Measurements from ENCODE around the gene NIT1. TPM values are rescaled to one million over a fixed set of nuclear protein-coding genes. Genes with fewer than 3 reads are reported as not detected.
"Not testable (repeated sequence)": the region's sequence is repeated elsewhere in the genome, so short reads cannot be mapped to it uniquely, and the experiment has no call there.

Gene NIT1
- total RNA-seq, 2 experiments from 2014 or later: 36.4 to 40.9 TPM

- ATAC-seq: no peak
- H3K9me3 Mint-ChIP-seq (ENCODE audit: low read depth): no peaks in the 10 kb centered on the region
- H3K27me3 Mint-ChIP-seq: no peaks in the 10 kb centered on the region
- CTCF ChIA-PET: interaction anchor here (1.9 kb wide), 1 partner anchor 9 kb away, joined by 7 read pairs; no protein-coding TSS in a partner anchor
- no peak overlapping the region for H3K27ac Mint-ChIP-seq
- peaks cover 21% of the 10 kb centered on the region for H3K36me3 Mint-ChIP-seq
- peaks cover 15% of the 10 kb centered on the region for H3K4me1 Mint-ChIP-seq
- H3K4me3 Mint-ChIP-seq: no peak overlapping the region
- DNase-seq: no peak
Measured at GRCh38 chr1:161106431-161106830, 11.5 kb upstream of the NIT1 start.

- Mint-ChIP-seq H3K27me3 (no peaks in the 10 kb centered on the region), H3K4me1 (peaks cover 47% of the 10 kb centered on the region), H3K36me3 (peaks cover 27% of the 10 kb centered on the region), H3K9me3 (ENCODE audit: low read depth) (no peaks in the 10 kb centered on the region), H3K4me3 (no peak overlapping the region), H3K27ac (no peak overlapping the region)
- DNase-seq (no peak), ATAC-seq (no peak)
- CTCF ChIA-PET: interaction anchor here (1.1 kb wide), 1 partner anchor 30 kb away, joined by 4 read pairs; no protein-coding TSS in a partner anchor
Measured at GRCh38 chr1:161111117-161111516, 6.8 kb upstream of the NIT1 start.

GRCh38 chr1:161111527-161111926, 6.4 kb upstream of the NIT1 start:
- ATAC-seq: no peak
- Mint-ChIP-seq H3K27me3 (no peaks in the 10 kb centered on the region), H3K36me3 (peaks cover 27% of the 10 kb centered on the region), H3K4me3 (no peak overlapping the region), H3K27ac (no peak overlapping the region), H3K9me3 (ENCODE audit: low read depth) (no peaks in the 10 kb centered on the region), H3K4me1 (peaks cover 50% of the 10 kb centered on the region)
- CTCF ChIA-PET: interaction anchor here (0.7 to 1.1 kb wide), 3 partner anchors 14 to 70 kb away, joined by 3 to 4 read pairs (median 3); no protein-coding TSS in a partner anchor
- DNase-seq: no peak

GRCh38 chr1:161113915-161114314, 4.0 kb upstream of the NIT1 start:
- CTCF ChIA-PET: no interaction called here
- peak overlapping the region; percentile 69 for H3K27ac Mint-ChIP-seq

GRCh38 chr1:161114556-161114955, 3.3 kb upstream of the NIT1 start:
- Mint-ChIP-seq H3K27ac (peak overlapping the region; percentile 69), H3K36me3 (peaks cover 15% of the 10 kb centered on the region), H3K9me3 (ENCODE audit: low read depth) (no peaks in the 10 kb centered on the region), H3K4me3 (no peak overlapping the region), H3K4me1 (peaks cover 63% of the 10 kb centered on the region), H3K27me3 (no peaks in the 10 kb centered on the region)
- ATAC-seq (no peak), DNase-seq (no peak)
- CTCF ChIA-PET: no interaction called here

More at GRCh38 chr1:161113915-161114314, 4.0 kb upstream of the NIT1 start:
- no peak for DNase-seq
- Mint-ChIP-seq H3K27me3 (no peaks in the 10 kb centered on the region), H3K9me3 (ENCODE audit: low read depth) (no peaks in the 10 kb centered on the region), H3K4me1 (peaks cover 59% of the 10 kb centered on the region), H3K36me3 (peaks cover 19% of the 10 kb centered on the region), H3K4me3 (no peak overlapping the region)
- ATAC-seq: no peak

GRCh38 chr1:161115132-161115711, 2.7 kb upstream of the NIT1 start:
- DNase-seq (peak; percentile 54), ATAC-seq (peak; percentile 18)
- peaks cover 18% of the 10 kb centered on the region for H3K36me3 Mint-ChIP-seq
- H3K9me3 Mint-ChIP-seq (ENCODE audit: low read depth): no peaks in the 10 kb centered on the region
- H3K27ac Mint-ChIP-seq: peak overlapping the region; percentile 52
- no peaks in the 10 kb centered on the region for H3K27me3 Mint-ChIP-seq
- peaks cover 70% of the 10 kb centered on the region for H3K4me1 Mint-ChIP-seq
- peak overlapping the region; percentile 93 for H3K4me3 Mint-ChIP-seq
- CTCF ChIA-PET: no interaction called here

GRCh38 chr1:161115961-161116360, 1.9 kb upstream of the NIT1 start:
- Mint-ChIP-seq H3K4me3 (peak overlapping the region; percentile 93), H3K4me1 (peaks cover 72% of the 10 kb centered on the region), H3K36me3 (peaks cover 22% of the 10 kb centered on the region), H3K27ac (peak overlapping the region; percentile 52)
- CTCF ChIA-PET; H3K27me3 Mint-ChIP-seq; H3K9me3 Mint-ChIP-seq (ENCODE audit: low read depth); ATAC-seq; DNase-seq: not testable (repeated sequence)

GRCh38 chr1:161119092-161119903, 1.4 kb downstream of the NIT1 start:
- CTCF ChIA-PET: interaction anchor here (1.2 to 2.1 kb wide), 3 partner anchors 14 to 39 kb away, joined by 3 to 9 read pairs (median 5); partner anchors contain the start of genes DEDD and KLHDC9
- ATAC-seq (peak; percentile 52), DNase-seq (peak; percentile 77)
- Mint-ChIP-seq H3K4me1 (peaks cover 50% of the 10 kb centered on the region), H3K27ac (peak overlapping the region; percentile 96), H3K27me3 (no peaks in the 10 kb centered on the region), H3K9me3 (ENCODE audit: low read depth) (no peaks in the 10 kb centered on the region), H3K4me3 (peak overlapping the region; percentile 93), H3K36me3 (peaks cover 37% of the 10 kb centered on the region)

- Mint-ChIP-seq H3K27me3 (no peaks in the 10 kb centered on the region), H3K9me3 (ENCODE audit: low read depth) (no peaks in the 10 kb centered on the region), H3K4me3 (no peak overlapping the region), H3K36me3 (peaks cover 43% of the 10 kb centered on the region), H3K27ac (no peak overlapping the region), H3K4me1 (peaks cover 37% of the 10 kb centered on the region)
- CTCF ChIA-PET: interaction anchor here (0.9 to 1.5 kb wide), 3 partner anchors 10 to 131 kb away, joined by 3 to 5 read pairs (median 3); no protein-coding TSS in a partner anchor
- DNase-seq (no peak), ATAC-seq (no peak)
Measured at GRCh38 chr1:161121042-161121650, 3.2 kb downstream of the NIT1 start.

- DNase-seq: no peak
- H3K4me3 Mint-ChIP-seq: no peak overlapping the region
- no peaks in the 10 kb centered on the region for H3K9me3 Mint-ChIP-seq (ENCODE audit: low read depth)
- CTCF ChIA-PET: interaction anchor here (0.9 to 1.5 kb wide), 3 partner anchors 10 to 131 kb away, joined by 3 to 5 read pairs (median 3); no protein-coding TSS in a partner anchor
- H3K4me1 Mint-ChIP-seq: peaks cover 34% of the 10 kb centered on the region
- no peak overlapping the region for H3K27ac Mint-ChIP-seq
- H3K36me3 Mint-ChIP-seq: peaks cover 45% of the 10 kb centered on the region
- H3K27me3 Mint-ChIP-seq: no peaks in the 10 kb centered on the region
- ATAC-seq: no peak
Measured at GRCh38 chr1:161121834-161122233, 3.9 kb downstream of the NIT1 start.

- H3K4me1 Mint-ChIP-seq: peaks cover 40% of the 10 kb centered on the region
- H3K27me3 Mint-ChIP-seq: no peaks in the 10 kb centered on the region
- peaks cover 52% of the 10 kb centered on the region for H3K36me3 Mint-ChIP-seq
- H3K4me3 Mint-ChIP-seq: no peak overlapping the region
- CTCF ChIA-PET: interaction anchor here (1.5 kb wide), 1 partner anchor 14 kb away, joined by 5 read pairs; no protein-coding TSS in a partner anchor
- no peaks in the 10 kb centered on the region for H3K9me3 Mint-ChIP-seq (ENCODE audit: low read depth)
- no peak overlapping the region for H3K27ac Mint-ChIP-seq
- ATAC-seq: no peak
- no peak for DNase-seq
Measured at GRCh38 chr1:161122967-161123366, 5.1 kb downstream of the NIT1 start.

- peak overlapping the region; percentile 47 for H3K27ac Mint-ChIP-seq
- H3K4me1 Mint-ChIP-seq: peaks cover 44% of the 10 kb centered on the region
- no peaks in the 10 kb centered on the region for H3K9me3 Mint-ChIP-seq (ENCODE audit: low read depth)
- ATAC-seq: no peak
- no peak for DNase-seq
- no peaks in the 10 kb centered on the region for H3K27me3 Mint-ChIP-seq
- no peak overlapping the region for H3K4me3 Mint-ChIP-seq
- peaks cover 51% of the 10 kb centered on the region for H3K36me3 Mint-ChIP-seq
- CTCF ChIA-PET: interaction anchor here (0.6 to 1.4 kb wide), 3 partner anchors 38 to 130 kb away, joined by 3 to 6 read pairs (median 4); partner anchors contain the start of gene PPOX
Measured at GRCh38 chr1:161127649-161128048, 9.7 kb downstream of the NIT1 start.
